GM21360 (cell line): ENCODE data around the gene PRIM2.
"Not testable (repeated sequence)": the region's sequence is repeated elsewhere in the genome, so short reads cannot be mapped to it uniquely, and the experiment has no call there.

Experiments
- ATAC-seq: cut with Tn5 transposase; IDR thresholded peaks from one replicate; pipeline ENCODE4 v1.9.1; 2021; ENCODE audit warnings: mild to moderate bottlenecking, moderate library complexity; ENCODE audit not compliant: unreplicated experiment

Gene PRIM2

GRCh38 chr6:57443181-57443580 lies 125.8 kb downstream of the PRIM2 start:
- not testable (repeated sequence) for ATAC-seq

- not testable (repeated sequence) for ATAC-seq
Observed at GRCh38 chr6:57444787-57445186, 127.4 kb downstream of the PRIM2 start.

- not testable (repeated sequence) for ATAC-seq
Observed at GRCh38 chr6:57445379-57445778, 127.9 kb downstream of the PRIM2 start.

GRCh38 chr6:57445790-57446468 lies 128.5 kb downstream of the PRIM2 start:
- ATAC-seq: not testable (repeated sequence)

- not testable (repeated sequence) for ATAC-seq
Observed at GRCh38 chr6:57449496-57450066, 132.2 kb downstream of the PRIM2 start.

GRCh38 chr6:57459781-57460180 lies 142.4 kb downstream of the PRIM2 start:
- not testable (repeated sequence) for ATAC-seq

GRCh38 chr6:57461022-57461421 lies 143.6 kb downstream of the PRIM2 start:
- not testable (repeated sequence) for ATAC-seq

GRCh38 chr6:57463809-57464208 lies 146.4 kb downstream of the PRIM2 start:
- ATAC-seq: not testable (repeated sequence)

- ATAC-seq: not testable (repeated sequence)
Observed at GRCh38 chr6:57465968-57466367, 148.5 kb downstream of the PRIM2 start.

- no peak for ATAC-seq
Observed at GRCh38 chr6:57469072-57469471, 151.6 kb downstream of the PRIM2 start.

- not testable (repeated sequence) for ATAC-seq
Observed at GRCh38 chr6:57470148-57470547, 152.7 kb downstream of the PRIM2 start.

- ATAC-seq: not testable (repeated sequence)
Observed at GRCh38 chr6:57471314-57471864, 154.0 kb downstream of the PRIM2 start.

GRCh38 chr6:57472861-57473362 lies 155.5 kb downstream of the PRIM2 start:
- ATAC-seq: not testable (repeated sequence)

- not testable (repeated sequence) for ATAC-seq
Observed at GRCh38 chr6:57474862-57475475, 157.5 kb downstream of the PRIM2 start.

- not testable (repeated sequence) for ATAC-seq
Observed at GRCh38 chr6:57475656-57476055, 158.2 kb downstream of the PRIM2 start.

- ATAC-seq: not testable (repeated sequence)
Observed at GRCh38 chr6:57480194-57480593, 162.8 kb downstream of the PRIM2 start.

- ATAC-seq: not testable (repeated sequence)
Observed at GRCh38 chr6:57481121-57481520, 163.7 kb downstream of the PRIM2 start.

GRCh38 chr6:57482471-57482870 lies 165.0 kb downstream of the PRIM2 start:
- ATAC-seq: not testable (repeated sequence)

- ATAC-seq: not testable (repeated sequence)
Observed at GRCh38 chr6:57486494-57487081, 169.2 kb downstream of the PRIM2 start.

GRCh38 chr6:57488551-57488950 lies 171.1 kb downstream of the PRIM2 start:
- ATAC-seq: not testable (repeated sequence)

- not testable (repeated sequence) for ATAC-seq
Observed at GRCh38 chr6:57489887-57490286, 172.5 kb downstream of the PRIM2 start.
